Liver (tissue), 9 donors: ENCODE data around the gene ACOXL. TPM values are rescaled to one million over a fixed set of nuclear protein-coding genes. Genes with fewer than 3 reads are reported as not detected.

Experiments
- DNase-seq: peaks from one replicate; pipeline ENCODE4 v3.0.0-alpha.2; 2017; ENCODE audit warnings: low spot score
- H3K27ac ChIP-seq, 2 donors: one replicate each; pipeline ENCODE4 v1.7.0; 2013; ENCODE audit warnings: inconsistent platforms in 2 of 2, low read length in 2 of 2, control low read depth in 1 of 2, low read depth in 1 of 2, mild to moderate bottlenecking in 1 of 2
- H3K27me3 ChIP-seq, 4 donors: one replicate each; pipeline versions ENCODE4 v1.6.1 to v1.7.0; 2013; ENCODE audit warnings: low read length in 3 of 4, inconsistent platforms in 1 of 4, mild to moderate bottlenecking in 1 of 4, moderate library complexity in 1 of 4; ENCODE audit not compliant: control insufficient read depth in 4 of 4, insufficient read depth in 4 of 4
- H3K36me3 ChIP-seq, 4 donors: one replicate each; pipeline versions ENCODE4 v1.6.1 to v1.7.0; 2013; ENCODE audit warnings: low read length in 3 of 4, mild to moderate bottlenecking in 3 of 4, low read depth in 1 of 4, moderate library complexity in 1 of 4; ENCODE audit not compliant: control insufficient read depth in 4 of 4, insufficient read depth in 3 of 4
- H3K4me1 ChIP-seq, 4 donors: one replicate each; pipeline versions ENCODE4 v1.6.1 to v1.7.0; 2013; ENCODE audit warnings: low read length in 3 of 4, mild to moderate bottlenecking in 3 of 4, moderate library complexity in 1 of 4; ENCODE audit not compliant: control insufficient read depth in 4 of 4, insufficient read depth in 4 of 4
- H3K4me3 ChIP-seq, 3 donors: one replicate each; pipeline versions ENCODE4 v1.6.1 to v1.7.0; 2013; ENCODE audit warnings: low read length in 3 of 3, control low read depth in 1 of 3, low read depth in 1 of 3, mild to moderate bottlenecking in 1 of 3
- H3K9ac ChIP-seq, 2 donors: one replicate each; pipeline ENCODE4 v1.7.0; 2013; ENCODE audit warnings: low read length in 2 of 2, mild to moderate bottlenecking in 2 of 2, moderate library complexity in 2 of 2, control low read depth in 1 of 2, low read depth in 1 of 2
- H3K9me3 ChIP-seq, 4 donors: one replicate each; pipeline versions ENCODE4 v1.6.1 to v1.7.0; 2013; ENCODE audit warnings: low read length in 3 of 4; ENCODE audit not compliant: control insufficient read depth in 4 of 4
- EGR1 ChIP-seq, 2 donors: IDR thresholded peaks; 2 replicates each; pipeline ENCODE4 v1.6.1; 2016 to 2018; ENCODE audit warnings: antibody characterized with exemption in 2 of 2, low read depth in 2 of 2
- FOXA1 ChIP-seq: IDR thresholded peaks from 2 replicates; pipeline ENCODE4 v1.6.1; 2016; ENCODE audit warnings: antibody characterized with exemption
- FOXA2 ChIP-seq: IDR thresholded peaks from 2 replicates; pipeline ENCODE4 v1.6.1; 2016; ENCODE audit warnings: antibody characterized with exemption
- GABPA ChIP-seq, 2 donors: IDR thresholded peaks in 1 of 2; conservative IDR thresholded peaks in 1 of 2; 2 replicates each; pipeline ENCODE4 v1.6.1; 2016; ENCODE audit warnings: antibody characterized with exemption in 2 of 2, mild to moderate bottlenecking in 1 of 2, moderate library complexity in 1 of 2
- HNF4A ChIP-seq, 2 donors: conservative IDR thresholded peaks; 2 replicates each; pipeline ENCODE4 v1.6.1; 2016; ENCODE audit warnings: antibody characterized with exemption in 2 of 2, mild to moderate bottlenecking in 2 of 2
- HNF4G ChIP-seq: IDR thresholded peaks from 2 replicates; pipeline ENCODE4 v1.6.1; 2016; ENCODE audit warnings: antibody characterized with exemption
- JUND ChIP-seq, 2 donors: IDR thresholded peaks; 2 replicates each; pipeline ENCODE4 v1.6.1; 2016; ENCODE audit warnings: antibody characterized with exemption in 2 of 2
- NR2F2 ChIP-seq: IDR thresholded peaks from 2 replicates; pipeline ENCODE4 v1.6.1; 2016; ENCODE audit warnings: antibody characterized with exemption
- RAD21 ChIP-seq, 2 donors: IDR thresholded peaks; 2 replicates each; pipeline ENCODE4 v1.6.1; 2016; ENCODE audit warnings: antibody characterized with exemption in 2 of 2, mild to moderate bottlenecking in 2 of 2
- RXRA ChIP-seq, 2 donors: IDR thresholded peaks; 2 replicates each; pipeline ENCODE4 v1.6.1; 2017 to 2018; ENCODE audit warnings: antibody characterized with exemption in 2 of 2, mild to moderate bottlenecking in 1 of 2
- SP1 ChIP-seq: IDR thresholded peaks from 2 replicates; pipeline ENCODE4 v1.6.1; 2018; ENCODE audit warnings: antibody characterized with exemption, mild to moderate bottlenecking
- TAF1 ChIP-seq: conservative IDR thresholded peaks from 2 replicates; pipeline ENCODE4 v1.6.1; 2016; ENCODE audit warnings: antibody characterized with exemption, mild to moderate bottlenecking
- YY1 ChIP-seq: IDR thresholded peaks from 2 replicates; pipeline ENCODE4 v1.6.1; 2016; ENCODE audit warnings: antibody characterized with exemption, mild to moderate bottlenecking
- WGBS: extraction: QIAGEN DNeasy Blood & Tissue Kit; methylation state at CpG from one replicate; pipeline ENCODE4 v1.1.7; 2013; 5-methylcytosine and 5-hydroxymethylcytosine counted together
- polyA plus RNA-seq, 2 donors: library from polyadenylated mRNA; stranded (reverse) in 1 of 2; unstranded in 1 of 2; fragments of 200-250 nt in 1 of 2; fragments of >200 nt in 1 of 2; fragmentation: Nextera tagmentation in 1 of 2; extraction: Ambion mirVana in 1 of 2; gene quantifications; one replicate each; pipeline versions ENCODE4 v1.2.1 to v1.2.3, GENCODE V29; 2013 to 2015
- total RNA-seq, 2 donors: library from RNA; depleted of rRNA; stranded (reverse); fragments of >200 nt; gene quantifications; one replicate each; pipeline ENCODE4 v1.2.3, GENCODE V29; 2014
- TF ChIP-seq, protein P1 (sequence below): IDR thresholded peaks from 2 replicates; pipeline ENCODE4 v1.6.1; 2016; ENCODE audit warnings: antibody characterized with exemption, mild to moderate bottlenecking
- TF ChIP-seq, protein P2 (sequence below): IDR thresholded peaks from 2 replicates; pipeline ENCODE4 v1.6.1; 2016; ENCODE audit warnings: antibody characterized with exemption
- TF ChIP-seq, protein P3 (sequence below): IDR thresholded peaks from 2 replicates; pipeline ENCODE4 v1.6.1; 2016; ENCODE audit warnings: antibody characterized with exemption
- TF ChIP-seq, protein P4 (sequence below): IDR thresholded peaks from 2 replicates; pipeline ENCODE4 v1.6.1; 2016; ENCODE audit warnings: antibody characterized with exemption
- TF ChIP-seq, protein P5 (sequence below): fragments of 150-350 bp; IDR thresholded peaks from 2 replicates; pipeline ENCODE4 v1.5.1; 2017; ENCODE audit warnings: improper control_type of control experiment, low read depth, low read length; ENCODE audit not compliant: missing input control
- donor health status: healthy.
- donor health status: healthy.
- donor health status: healthy.
- donor health status: healthy.
- donor health status: healthy.

The ACOXL gene
- total and polyA plus RNA-seq, 4 donors: 0.07 TPM; not detected in 3

DNA sequence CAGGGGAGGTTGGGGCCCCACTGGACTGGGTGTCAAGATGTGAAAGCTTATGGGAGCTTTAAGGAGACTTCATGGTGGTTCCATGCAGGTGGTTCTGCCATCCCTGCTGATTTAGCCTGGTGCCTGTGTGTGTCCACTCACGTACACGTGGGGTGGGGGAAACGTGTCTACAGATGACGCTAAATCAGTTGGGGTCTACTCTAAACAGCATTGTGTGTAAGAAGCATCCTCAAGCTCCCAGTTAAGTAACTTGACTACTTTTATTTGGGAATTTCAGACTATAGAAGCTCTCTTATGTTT lies 435.4 kb downstream of the ACOXL start:
- Histone ChIP-seq H3K4me3 (no peak overlapping the region), H3K27me3 (no peaks in the 10 kb centered on the region), H3K9ac (no peak overlapping the region), H3K9me3 (no peaks in the 10 kb centered on the region), H3K36me3 (peaks cover 3 to 33% (median 22%) of the 10 kb centered on the region in 4 donors), H3K4me1 (peaks cover 0 to 4% (median 3%) of the 10 kb centered on the region in 4 donors), H3K27ac (no peak overlapping the region)
- WGBS: 92% methylated on average over 4 of the region's 4 CpGs
- no peak for DNase-seq
- TF ChIP-seq RXRA (IDR thresholded peaks at IDR 0.05) (no peak), JUND (IDR thresholded peaks at IDR 0.05) (no peak), SP1 (no peak), HNF4G (no peak), NR2F2 (no peak), FOXA1 (no peak), TAF1 (no peak), EGR1 (IDR thresholded peaks at IDR 0.05; ENCODE audit: low read depth in 2 of 2) (no peak), RAD21 (IDR thresholded peaks at IDR 0.05) (no peak), YY1 (no peak), GABPA (IDR thresholded peaks at IDR 0.05 in 1 of 2, conservative IDR thresholded peaks at IDR 0.05 in 1 of 2) (no peak), HNF4A (conservative IDR thresholded peaks at IDR 0.05) (no peak), FOXA2 (no peak)
- TF ChIP-seq, protein P1, sequence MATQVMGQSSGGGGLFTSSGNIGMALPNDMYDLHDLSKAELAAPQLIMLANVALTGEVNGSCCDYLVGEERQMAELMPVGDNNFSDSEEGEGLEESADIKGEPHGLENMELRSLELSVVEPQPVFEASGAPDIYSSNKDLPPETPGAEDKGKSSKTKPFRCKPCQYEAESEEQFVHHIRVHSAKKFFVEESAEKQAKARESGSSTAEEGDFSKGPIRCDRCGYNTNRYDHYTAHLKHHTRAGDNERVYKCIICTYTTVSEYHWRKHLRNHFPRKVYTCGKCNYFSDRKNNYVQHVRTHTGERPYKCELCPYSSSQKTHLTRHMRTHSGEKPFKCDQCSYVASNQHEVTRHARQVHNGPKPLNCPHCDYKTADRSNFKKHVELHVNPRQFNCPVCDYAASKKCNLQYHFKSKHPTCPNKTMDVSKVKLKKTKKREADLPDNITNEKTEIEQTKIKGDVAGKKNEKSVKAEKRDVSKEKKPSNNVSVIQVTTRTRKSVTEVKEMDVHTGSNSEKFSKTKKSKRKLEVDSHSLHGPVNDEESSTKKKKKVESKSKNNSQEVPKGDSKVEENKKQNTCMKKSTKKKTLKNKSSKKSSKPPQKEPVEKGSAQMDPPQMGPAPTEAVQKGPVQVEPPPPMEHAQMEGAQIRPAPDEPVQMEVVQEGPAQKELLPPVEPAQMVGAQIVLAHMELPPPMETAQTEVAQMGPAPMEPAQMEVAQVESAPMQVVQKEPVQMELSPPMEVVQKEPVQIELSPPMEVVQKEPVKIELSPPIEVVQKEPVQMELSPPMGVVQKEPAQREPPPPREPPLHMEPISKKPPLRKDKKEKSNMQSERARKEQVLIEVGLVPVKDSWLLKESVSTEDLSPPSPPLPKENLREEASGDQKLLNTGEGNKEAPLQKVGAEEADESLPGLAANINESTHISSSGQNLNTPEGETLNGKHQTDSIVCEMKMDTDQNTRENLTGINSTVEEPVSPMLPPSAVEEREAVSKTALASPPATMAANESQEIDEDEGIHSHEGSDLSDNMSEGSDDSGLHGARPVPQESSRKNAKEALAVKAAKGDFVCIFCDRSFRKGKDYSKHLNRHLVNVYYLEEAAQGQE: no peak
- TF ChIP-seq, protein P2, sequence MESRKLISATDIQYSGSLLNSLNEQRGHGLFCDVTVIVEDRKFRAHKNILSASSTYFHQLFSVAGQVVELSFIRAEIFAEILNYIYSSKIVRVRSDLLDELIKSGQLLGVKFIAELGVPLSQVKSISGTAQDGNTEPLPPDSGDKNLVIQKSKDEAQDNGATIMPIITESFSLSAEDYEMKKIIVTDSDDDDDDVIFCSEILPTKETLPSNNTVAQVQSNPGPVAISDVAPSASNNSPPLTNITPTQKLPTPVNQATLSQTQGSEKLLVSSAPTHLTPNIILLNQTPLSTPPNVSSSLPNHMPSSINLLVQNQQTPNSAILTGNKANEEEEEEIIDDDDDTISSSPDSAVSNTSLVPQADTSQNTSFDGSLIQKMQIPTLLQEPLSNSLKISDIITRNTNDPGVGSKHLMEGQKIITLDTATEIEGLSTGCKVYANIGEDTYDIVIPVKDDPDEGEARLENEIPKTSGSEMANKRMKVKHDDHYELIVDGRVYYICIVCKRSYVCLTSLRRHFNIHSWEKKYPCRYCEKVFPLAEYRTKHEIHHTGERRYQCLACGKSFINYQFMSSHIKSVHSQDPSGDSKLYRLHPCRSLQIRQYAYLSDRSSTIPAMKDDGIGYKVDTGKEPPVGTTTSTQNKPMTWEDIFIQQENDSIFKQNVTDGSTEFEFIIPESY: no peak
- TF ChIP-seq, protein P3, sequence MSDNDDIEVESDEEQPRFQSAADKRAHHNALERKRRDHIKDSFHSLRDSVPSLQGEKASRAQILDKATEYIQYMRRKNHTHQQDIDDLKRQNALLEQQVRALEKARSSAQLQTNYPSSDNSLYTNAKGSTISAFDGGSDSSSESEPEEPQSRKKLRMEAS: no peak
- TF ChIP-seq, protein P4, sequence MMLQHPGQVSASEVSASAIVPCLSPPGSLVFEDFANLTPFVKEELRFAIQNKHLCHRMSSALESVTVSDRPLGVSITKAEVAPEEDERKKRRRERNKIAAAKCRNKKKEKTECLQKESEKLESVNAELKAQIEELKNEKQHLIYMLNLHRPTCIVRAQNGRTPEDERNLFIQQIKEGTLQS: no peak
- TF ChIP-seq, protein P5, sequence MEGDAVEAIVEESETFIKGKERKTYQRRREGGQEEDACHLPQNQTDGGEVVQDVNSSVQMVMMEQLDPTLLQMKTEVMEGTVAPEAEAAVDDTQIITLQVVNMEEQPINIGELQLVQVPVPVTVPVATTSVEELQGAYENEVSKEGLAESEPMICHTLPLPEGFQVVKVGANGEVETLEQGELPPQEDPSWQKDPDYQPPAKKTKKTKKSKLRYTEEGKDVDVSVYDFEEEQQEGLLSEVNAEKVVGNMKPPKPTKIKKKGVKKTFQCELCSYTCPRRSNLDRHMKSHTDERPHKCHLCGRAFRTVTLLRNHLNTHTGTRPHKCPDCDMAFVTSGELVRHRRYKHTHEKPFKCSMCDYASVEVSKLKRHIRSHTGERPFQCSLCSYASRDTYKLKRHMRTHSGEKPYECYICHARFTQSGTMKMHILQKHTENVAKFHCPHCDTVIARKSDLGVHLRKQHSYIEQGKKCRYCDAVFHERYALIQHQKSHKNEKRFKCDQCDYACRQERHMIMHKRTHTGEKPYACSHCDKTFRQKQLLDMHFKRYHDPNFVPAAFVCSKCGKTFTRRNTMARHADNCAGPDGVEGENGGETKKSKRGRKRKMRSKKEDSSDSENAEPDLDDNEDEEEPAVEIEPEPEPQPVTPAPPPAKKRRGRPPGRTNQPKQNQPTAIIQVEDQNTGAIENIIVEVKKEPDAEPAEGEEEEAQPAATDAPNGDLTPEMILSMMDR: no peak

Other genes with a start within 250 kb of the ACOXL start
- gene RGPD6, start 155.4 kb upstream of the ACOXL start, total RNA-seq: 10 to 100 TPM; 11.4 to 27.4 TPM
- 1 to 10 TPM; 2.4 to 2.5 TPM for gene RGPD6, start 155.4 kb upstream of the ACOXL start, polyA plus RNA-seq
- 10 to 100 TPM in 1 of 2 donors, under 1 TPM in 1; 0.08 to 46.1 TPM for gene BUB1, start 54.5 kb upstream of the ACOXL start, total RNA-seq
- 1 to 10 TPM in 1 of 2 donors, under 1 TPM in 1; 0.79 to 1.4 TPM for gene BUB1, start 54.5 kb upstream of the ACOXL start, polyA plus RNA-seq